ENCODE results near the gene SLIT2.

DNA sequence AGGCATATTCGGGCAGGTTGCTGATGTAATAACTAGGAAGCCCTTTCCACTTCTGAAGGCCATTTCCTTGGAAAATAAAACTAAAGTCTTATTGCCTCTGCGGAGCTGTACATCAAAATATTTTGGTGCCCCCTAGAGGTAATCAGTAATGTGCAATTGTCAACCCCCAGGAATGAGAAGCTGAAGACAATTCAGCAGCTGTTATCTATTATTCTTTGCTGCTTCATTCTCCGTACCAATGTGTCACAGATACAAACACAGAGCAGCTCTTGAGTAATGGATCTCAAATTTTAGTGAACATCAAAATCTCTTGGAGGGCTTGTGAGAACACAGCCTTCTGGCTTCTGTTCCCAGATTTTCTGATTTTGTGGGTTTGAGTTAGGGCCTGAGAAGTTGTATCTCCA, 3.5 kb upstream of the SLIT2 start:
- TF ChIP-seq, protein P1, sequence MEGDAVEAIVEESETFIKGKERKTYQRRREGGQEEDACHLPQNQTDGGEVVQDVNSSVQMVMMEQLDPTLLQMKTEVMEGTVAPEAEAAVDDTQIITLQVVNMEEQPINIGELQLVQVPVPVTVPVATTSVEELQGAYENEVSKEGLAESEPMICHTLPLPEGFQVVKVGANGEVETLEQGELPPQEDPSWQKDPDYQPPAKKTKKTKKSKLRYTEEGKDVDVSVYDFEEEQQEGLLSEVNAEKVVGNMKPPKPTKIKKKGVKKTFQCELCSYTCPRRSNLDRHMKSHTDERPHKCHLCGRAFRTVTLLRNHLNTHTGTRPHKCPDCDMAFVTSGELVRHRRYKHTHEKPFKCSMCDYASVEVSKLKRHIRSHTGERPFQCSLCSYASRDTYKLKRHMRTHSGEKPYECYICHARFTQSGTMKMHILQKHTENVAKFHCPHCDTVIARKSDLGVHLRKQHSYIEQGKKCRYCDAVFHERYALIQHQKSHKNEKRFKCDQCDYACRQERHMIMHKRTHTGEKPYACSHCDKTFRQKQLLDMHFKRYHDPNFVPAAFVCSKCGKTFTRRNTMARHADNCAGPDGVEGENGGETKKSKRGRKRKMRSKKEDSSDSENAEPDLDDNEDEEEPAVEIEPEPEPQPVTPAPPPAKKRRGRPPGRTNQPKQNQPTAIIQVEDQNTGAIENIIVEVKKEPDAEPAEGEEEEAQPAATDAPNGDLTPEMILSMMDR (IDR thresholded peaks at IDR 0.05) = peak in 4 of 7 experiments; percentile 35 to 63 (median 52)
- no peak for TF ChIP-seq POLR2A (IDR thresholded peaks at IDR 0.05)
- TF ChIP-seq EP300 (IDR thresholded peaks at IDR 0.05) = no peak
